ENCODE measurements around the gene LAMA2. TPM values are rescaled to one million over a fixed set of nuclear protein-coding genes. Genes with fewer than 3 reads are reported as not detected.

The LAMA2 gene
- total RNA-seq, 1 experiment from 2014 or later, result 4.2 TPM

DNA sequence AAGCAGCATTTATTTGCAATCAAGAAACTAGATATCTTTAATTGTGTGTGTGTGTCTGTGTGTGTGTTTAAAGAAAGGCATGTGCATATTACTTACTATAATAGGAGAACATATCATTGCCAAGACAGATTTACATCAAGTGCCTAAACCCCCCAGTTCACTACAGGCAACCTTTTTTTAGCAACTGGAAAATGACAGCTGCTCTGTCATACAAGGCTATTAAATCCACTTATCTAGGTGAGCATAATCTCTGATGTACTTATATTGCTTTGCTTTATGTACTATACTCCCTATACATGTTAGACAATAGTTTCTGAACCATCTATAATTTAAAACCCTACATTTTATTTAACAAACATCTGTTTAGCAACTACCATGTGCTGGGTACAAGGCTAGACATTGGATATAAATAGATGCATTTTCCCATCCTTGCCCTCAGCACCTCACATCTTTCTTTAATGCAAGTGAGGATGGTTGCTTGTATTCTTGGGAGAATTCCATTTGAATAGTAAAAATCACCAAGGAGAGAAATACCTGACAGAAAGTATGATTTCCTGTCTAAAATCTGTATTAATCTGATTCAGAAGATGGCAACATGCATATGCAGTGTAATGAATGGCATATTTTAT lies 398.3 kb downstream of the LAMA2 start:
- Histone ChIP-seq H2BK15ac (ENCODE audit: low read depth, low read length) (no peak overlapping the region), H3K4me1 (ENCODE audit: insufficient read depth, low read length) (no peaks in the 10 kb centered on the region; the same call in 1 of the 2 replicates), H3K4me2 (ENCODE audit: insufficient read depth, insufficient read length, low read length) (no peak overlapping the region), H2BK12ac (ENCODE audit: insufficient read length, low read depth, low read length) (no peak overlapping the region), H3K4ac (ENCODE audit: low read depth, low read length) (no peak overlapping the region), H4K8ac (replicated peaks; ENCODE audit: insufficient read length, low read depth, low read length) (no peak overlapping the region), H4K20me1 (ENCODE audit: control insufficient read depth, insufficient read depth, insufficient read length) (no peaks in the 10 kb centered on the region), H2AFZ (ENCODE audit: low read length) (no peak overlapping the region), H3K9ac (ENCODE audit: extremely low read depth, insufficient read length, low read length) (no peak overlapping the region), H2BK5ac (ENCODE audit: insufficient read length, low read length) (no peak overlapping the region), H3T11ph (ENCODE audit: low read length) (no peak overlapping the region), H3K56ac (ENCODE audit: insufficient read length, low read depth, low read length) (no peak overlapping the region), H2AK5ac (ENCODE audit: insufficient read length, low read length) (no peak overlapping the region), H3K18ac (ENCODE audit: insufficient read length, low read depth, low read length) (no peak overlapping the region), H3K79me1 (ENCODE audit: insufficient read depth, low read depth, low read length, poor library complexity, severe bottlenecking) (no peaks in the 10 kb centered on the region), H4K5ac (ENCODE audit: insufficient read length, low read depth, low read length) (no peak overlapping the region), H3K23me2 (ENCODE audit: insufficient read length, low read depth, low read length, poor library complexity, severe bottlenecking) (no peaks in the 10 kb centered on the region), H3K27ac (ENCODE audit: insufficient read length, low read depth, low read length) (no peak overlapping the region), H3K79me2 (ENCODE audit: insufficient read depth, low read length) (no peaks in the 10 kb centered on the region), H2BK20ac (ENCODE audit: low read depth, low read length, poor library complexity, severe bottlenecking) (no peak overlapping the region), H3K27me3 (ENCODE audit: insufficient read depth, low read length) (no peaks in the 10 kb centered on the region), H2BK120ac (ENCODE audit: low read depth, low read length, poor library complexity, severe bottlenecking) (no peak overlapping the region), H3K23ac (ENCODE audit: insufficient read length, low read depth, low read length) (no peak overlapping the region), H4K91ac (ENCODE audit: insufficient read length, low read depth, low read length) (no peak overlapping the region), H3K9me3 (ENCODE audit: control insufficient read depth, low read depth, low read length) (no peaks in the 10 kb centered on the region), H3K14ac (ENCODE audit: insufficient read depth, low read length) (no peak overlapping the region)
- Mint-ChIP-seq H3K27me3 (ENCODE audit: low read depth) (no peaks in the 10 kb centered on the region), H3K4me1 (peaks cover 12 to 13% of the 10 kb centered on the region in 2 experiments), H3K4me3 (no peak overlapping the region), H3K36me3 (ENCODE audit: insufficient read depth in 1 of 3, low read depth in 3 of 3) (no peaks in the 10 kb centered on the region), H3K9me3 (no peaks in the 10 kb centered on the region), H3K27ac (no peak overlapping the region)
- no peak for DNase-seq
- TF ChIP-seq, protein P1, sequence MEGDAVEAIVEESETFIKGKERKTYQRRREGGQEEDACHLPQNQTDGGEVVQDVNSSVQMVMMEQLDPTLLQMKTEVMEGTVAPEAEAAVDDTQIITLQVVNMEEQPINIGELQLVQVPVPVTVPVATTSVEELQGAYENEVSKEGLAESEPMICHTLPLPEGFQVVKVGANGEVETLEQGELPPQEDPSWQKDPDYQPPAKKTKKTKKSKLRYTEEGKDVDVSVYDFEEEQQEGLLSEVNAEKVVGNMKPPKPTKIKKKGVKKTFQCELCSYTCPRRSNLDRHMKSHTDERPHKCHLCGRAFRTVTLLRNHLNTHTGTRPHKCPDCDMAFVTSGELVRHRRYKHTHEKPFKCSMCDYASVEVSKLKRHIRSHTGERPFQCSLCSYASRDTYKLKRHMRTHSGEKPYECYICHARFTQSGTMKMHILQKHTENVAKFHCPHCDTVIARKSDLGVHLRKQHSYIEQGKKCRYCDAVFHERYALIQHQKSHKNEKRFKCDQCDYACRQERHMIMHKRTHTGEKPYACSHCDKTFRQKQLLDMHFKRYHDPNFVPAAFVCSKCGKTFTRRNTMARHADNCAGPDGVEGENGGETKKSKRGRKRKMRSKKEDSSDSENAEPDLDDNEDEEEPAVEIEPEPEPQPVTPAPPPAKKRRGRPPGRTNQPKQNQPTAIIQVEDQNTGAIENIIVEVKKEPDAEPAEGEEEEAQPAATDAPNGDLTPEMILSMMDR (conservative IDR thresholded peaks at IDR 0.05), result no peak
